TTC549 (cell line): ENCODE data around the gene PPM1L.
"Not testable (repeated sequence)": the region's sequence is repeated elsewhere in the genome, so short reads cannot be mapped to it uniquely, and the experiment has no call there.

Experiments
- FAIRE-seq: peaks from 2 replicates; lab custom pipeline; 2012; peaks lifted over from hg19 to GRCh38; lab: Jason Lieb, UNC

Gene PPM1L

DNA sequence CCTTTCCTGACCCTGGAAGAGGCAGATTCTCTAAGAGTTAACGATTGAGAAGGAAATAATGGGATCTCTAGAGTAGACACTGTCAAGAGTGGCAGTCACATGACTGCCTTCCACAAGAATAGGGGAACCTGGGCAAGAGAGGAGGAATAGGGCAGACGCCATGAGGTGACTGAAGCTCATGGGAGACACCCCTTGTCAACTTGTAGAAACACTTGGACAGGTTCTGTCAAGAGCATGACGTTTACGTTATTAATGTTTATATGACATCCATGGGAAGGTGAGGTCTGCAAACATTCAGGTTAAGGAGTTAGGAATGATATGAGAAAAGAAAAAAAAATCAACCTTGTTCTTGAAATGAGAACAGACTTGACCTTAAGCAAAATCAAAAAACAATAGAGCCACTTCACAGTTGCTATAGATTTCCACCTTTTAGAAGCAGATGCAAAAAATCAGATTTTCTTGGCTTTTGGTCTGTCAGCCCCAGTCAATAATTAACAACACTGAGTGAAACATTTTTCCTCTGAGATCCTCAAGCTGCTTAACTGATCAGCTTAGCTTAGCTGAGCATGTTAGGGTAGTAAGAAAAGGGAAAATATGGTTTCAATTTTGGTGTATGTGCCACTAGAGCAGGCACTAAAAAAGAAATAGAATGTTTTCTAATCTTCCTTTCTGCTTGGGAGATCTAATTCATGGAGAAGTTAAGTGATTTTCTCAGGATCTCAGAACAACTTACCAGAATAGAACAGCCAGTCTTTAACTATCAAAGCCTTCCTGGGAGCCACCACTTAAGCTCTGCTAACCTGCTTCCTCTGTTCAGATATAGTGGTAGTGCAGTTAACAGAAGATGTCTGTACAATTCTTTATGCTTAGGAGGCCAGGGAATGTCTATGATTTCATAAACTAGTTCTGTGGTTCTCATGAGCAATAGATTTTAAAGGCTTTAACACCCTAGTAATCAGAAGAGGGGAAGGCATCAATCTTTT is 232.2 kb downstream of the PPM1L start:
- FAIRE-seq: no peak

DNA sequence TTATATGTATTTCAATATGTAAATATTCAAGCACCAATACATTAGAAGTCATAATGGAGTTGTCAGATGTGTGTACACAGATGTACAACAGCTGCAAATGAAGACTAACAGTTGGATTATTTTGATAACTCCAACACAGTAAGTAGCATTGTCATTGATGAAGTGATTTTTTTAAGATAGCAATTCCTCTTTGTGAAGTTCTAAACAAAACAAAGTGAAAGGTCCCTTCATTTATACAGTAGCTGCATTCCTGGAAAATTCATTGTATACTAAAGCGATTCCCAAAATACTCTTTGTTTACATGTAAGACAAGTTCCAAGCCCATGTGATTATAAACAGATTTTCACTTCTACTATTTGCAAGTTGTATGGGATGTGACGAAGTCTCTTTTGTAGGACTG is 234.4 kb downstream of the PPM1L start:
- no peak for FAIRE-seq

GRCh38 chr3:160992712-160993111 is 236.7 kb downstream of the PPM1L start:
- no peak for FAIRE-seq

- FAIRE-seq: no peak
Observed at GRCh38 chr3:160996811-160997210, 240.8 kb downstream of the PPM1L start.

- FAIRE-seq: no peak
Observed at GRCh38 chr3:160998581-160998980, 242.6 kb downstream of the PPM1L start.

DNA sequence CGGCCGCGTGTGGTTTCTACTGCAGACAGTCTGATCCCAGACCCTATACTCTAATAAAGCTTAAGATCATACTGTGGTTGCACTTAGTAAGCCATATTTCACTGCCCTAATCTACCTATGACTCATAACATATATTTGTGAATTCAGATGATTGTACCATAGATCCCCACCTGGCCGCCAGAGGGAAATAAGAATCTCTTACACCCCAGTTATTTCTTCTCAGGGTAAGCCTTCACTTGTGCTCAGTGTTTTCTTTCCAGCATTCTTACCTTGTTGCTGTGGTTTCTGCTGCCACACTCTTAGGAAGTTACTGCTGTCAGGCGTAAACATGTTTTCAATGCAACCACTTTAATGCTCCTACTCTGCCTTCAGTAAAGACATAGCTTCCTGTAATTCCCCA is 243.2 kb downstream of the PPM1L start:
- no peak for FAIRE-seq

DNA sequence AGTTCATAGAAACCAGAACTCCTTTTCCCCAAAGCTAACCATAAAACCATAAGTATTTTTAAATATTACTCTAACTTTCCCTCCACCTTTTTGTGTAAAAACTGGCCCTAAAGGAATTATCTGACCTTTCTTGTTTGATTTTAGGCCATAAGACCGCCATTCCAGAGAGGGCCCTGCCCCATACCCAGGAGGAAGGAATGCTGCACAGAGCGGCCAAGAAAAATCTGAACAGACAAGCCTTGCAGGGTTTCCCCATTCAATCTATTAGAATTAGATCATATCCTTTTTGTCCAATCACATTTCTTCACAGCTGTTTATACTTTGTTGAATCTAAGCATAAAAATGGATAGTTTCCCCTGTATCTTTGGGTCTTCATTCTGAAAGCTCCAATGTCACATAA is 252.1 kb downstream of the PPM1L start:
- FAIRE-seq: no peak

GRCh38 chr3:161010151-161010550 is 254.1 kb downstream of the PPM1L start:
- not testable (repeated sequence) for FAIRE-seq

DNA sequence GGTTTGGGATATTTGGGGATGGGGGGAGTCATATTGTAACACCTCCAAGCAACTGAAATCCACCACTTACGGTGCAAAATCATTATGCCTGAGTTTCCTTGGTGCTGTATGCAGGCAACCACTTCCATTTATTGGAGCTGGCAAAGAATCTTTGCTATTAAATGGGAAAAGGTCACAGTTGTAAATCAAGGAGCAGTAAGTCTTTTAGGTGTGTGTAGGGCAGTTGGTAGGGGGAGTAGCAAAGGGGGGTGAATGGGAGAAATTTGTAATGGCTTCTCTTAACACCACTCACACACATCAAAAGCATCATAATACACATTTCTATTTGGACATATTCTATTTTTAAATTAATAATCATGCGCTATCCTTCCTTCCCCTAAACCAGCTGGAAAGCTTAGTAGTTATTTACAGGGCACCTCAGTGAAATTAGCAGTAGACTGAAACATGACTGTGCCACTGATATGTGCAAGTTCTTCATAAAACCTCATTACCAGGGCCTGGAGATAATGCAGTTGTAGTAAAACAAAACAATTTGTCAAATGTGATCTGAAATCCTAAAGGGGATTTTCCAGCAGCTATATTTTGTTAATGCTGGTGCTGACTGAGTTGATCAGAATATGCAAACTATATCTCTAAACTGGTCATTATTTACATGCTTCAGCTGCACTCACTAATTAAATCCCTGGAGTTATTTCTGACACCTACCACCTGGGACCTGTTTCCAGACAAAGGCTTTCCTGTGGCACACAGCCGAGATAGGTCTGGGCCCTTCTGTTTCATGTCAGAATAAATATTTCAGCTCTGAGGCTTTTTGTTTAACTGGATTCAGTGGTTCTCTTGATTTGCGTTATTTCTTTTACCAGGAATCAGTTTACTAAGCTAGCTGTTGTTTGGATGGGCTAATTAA is 259.1 kb downstream of the PPM1L start:
- no peak for FAIRE-seq

- FAIRE-seq: no peak
Observed at GRCh38 chr3:161016417-161017313, 260.6 kb downstream of the PPM1L start.

DNA sequence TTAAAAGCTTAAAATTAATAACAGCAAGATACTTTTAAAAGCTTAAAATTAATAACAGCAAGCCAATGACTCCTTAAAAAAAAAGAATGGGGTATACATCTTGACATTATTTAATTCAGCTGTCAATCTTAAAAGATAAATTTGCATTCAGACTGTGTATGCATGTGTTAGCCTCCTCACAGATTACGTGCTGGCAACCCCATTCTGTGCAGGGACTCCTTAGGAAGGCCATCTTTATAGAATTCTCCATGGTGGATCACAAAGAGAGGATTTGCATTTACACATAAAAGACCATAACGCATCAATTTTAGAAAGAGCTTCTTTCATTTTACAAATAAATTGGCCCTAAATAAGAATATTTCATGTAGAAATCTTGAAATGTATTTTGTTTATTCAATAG is 261.9 kb downstream of the PPM1L start:
- FAIRE-seq: no peak

DNA sequence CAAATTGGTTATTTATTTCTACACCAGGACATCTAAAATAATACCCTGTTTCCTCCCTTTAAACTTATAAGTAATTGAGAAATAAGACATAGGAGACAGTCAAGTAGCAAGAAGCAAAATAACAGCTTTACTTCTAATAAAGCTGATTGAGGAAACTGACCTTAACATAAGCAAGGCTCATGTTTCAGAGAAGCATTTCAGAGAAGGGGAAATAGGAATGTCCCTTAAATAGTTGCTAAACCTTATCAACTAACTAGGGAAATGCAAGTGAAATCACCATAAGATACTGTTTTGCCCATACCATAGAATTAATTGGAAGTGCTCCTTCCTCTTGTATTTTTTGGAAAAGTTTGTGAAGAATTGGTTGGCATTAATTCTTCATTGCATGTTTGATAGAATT is 264.2 kb downstream of the PPM1L start:
- FAIRE-seq: no peak

- no peak for FAIRE-seq
Observed at GRCh38 chr3:161025911-161026310, 269.9 kb downstream of the PPM1L start.

- FAIRE-seq: no peak
Observed at GRCh38 chr3:161026612-161027510, 270.8 kb downstream of the PPM1L start.

- no peak for FAIRE-seq
Observed at GRCh38 chr3:161028555-161029153, 272.6 kb downstream of the PPM1L start.

DNA sequence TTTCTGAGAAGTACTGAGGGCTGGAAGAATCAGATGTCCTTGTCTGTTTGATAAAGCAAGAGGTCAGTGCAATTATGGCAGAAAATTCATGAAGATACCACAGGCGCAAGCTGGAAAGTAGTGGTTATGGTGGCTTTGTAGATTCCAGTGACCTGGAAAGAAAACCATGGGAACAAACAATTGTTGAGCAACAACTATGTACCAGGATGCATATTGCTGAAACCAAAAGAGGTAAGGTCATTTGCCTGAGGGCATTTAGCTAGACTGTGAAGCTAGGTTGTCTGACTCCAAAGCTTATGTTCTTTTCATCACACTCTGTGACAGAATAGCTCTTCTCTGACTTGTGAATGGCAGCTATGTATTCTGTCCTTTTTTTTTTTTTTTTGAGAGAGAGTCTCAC is 275.1 kb downstream of the PPM1L start:
- no peak for FAIRE-seq

DNA sequence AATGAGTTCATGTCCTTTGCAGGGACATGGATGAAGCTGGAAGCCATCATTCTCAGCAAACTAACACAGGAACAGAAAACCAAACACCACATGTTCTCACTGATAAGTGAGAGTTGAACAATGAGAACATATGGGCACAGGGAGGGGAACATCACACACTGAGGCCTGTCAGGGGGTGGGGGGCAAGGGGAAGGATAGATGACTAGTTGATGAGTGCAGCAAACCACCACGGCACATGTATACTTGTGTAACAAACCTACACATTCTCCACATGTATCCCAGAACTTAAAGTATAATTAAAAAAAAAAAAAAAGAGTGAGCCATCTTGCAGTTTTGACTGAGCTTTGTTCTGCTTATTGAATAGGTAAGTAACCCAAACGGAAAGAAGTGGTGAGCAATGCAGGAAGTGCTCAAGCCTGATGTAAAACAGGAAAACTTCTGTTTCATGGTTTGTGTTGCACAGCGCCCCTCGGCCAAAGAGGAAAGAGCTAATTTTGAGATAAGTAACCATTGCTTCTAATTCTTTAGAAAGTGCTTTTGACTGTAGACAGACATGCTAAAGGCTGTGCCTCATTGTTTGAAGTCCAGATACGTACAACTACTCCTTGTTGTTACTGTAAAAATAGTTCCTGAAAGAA is 279.0 kb downstream of the PPM1L start:
- not testable (repeated sequence) for FAIRE-seq

DNA sequence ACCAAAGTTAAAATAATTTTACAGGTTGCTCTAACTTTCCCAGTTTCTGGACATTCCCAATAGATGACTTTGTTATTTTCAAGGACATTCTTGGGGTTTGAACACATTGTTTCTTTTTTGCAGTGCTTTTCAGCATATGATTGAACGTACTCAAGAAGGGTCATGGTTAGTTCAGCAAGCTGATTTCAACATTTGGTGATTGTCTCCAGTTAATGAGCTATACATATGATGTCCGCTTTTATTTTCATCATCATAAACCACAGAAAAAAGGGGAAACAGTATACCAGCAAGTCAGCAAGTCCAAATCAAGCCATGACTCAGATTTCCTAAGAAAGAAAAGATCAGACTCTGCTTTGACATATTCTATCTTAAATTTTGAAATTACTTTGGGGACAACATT is 279.7 kb downstream of the PPM1L start:
- FAIRE-seq: no peak

- FAIRE-seq: no peak
Observed at GRCh38 chr3:161038725-161039124, 282.7 kb downstream of the PPM1L start.

DNA sequence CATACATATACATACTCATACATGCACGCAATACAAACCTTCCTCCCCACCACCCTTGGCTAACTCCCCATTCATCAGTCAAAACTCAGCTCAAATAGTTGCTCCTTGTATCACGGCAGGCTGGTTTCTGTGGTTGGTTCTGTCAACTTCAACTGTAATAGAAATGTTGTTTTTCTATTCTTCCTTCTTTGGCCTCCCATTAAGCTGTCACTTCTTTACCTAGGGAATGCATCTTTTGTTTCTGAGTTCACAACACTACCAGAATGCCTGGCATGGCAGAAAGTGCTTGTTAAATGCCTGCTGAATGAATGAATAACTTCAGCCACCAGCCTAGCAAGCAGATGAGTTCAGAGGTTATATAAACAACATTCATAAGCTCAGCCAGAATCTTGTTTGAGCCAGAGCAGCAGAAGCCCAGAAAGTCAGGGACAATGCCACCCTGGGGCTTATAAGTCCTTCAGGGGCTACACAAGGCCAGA is 286.0 kb downstream of the PPM1L start:
- FAIRE-seq: no peak
